Tibial nerve (tissue), 4 donors: ENCODE results near the gene ECEL1. TPM values are rescaled to one million over a fixed set of nuclear protein-coding genes. Genes with fewer than 3 reads are reported as not detected.
"Not testable (repeated sequence)": the region's sequence is repeated elsewhere in the genome, so short reads cannot be mapped to it uniquely, and the experiment has no call there.

Experiments used
- DNase-seq, 2 donors: peaks; one replicate each; pipeline ENCODE4 v3.0.0-alpha.2; 2019; ENCODE audit warnings: low spot score in 2 of 2
- H3K27ac ChIP-seq, 4 donors: fragments of 200-600 bp; sonication (generic) in 3 of 4; one replicate each; pipeline ENCODE4 v1.5.1; 2017 to 2019; ENCODE audit warnings: mild to moderate bottlenecking in 1 of 4
- H3K27me3 ChIP-seq, 2 donors: fragments of 200-600 bp; sonication (generic) in 1 of 2; one replicate each; pipeline versions ENCODE4 v1.5.1 to v1.6.0; 2017 to 2019
- H3K36me3 ChIP-seq, 3 donors: fragments of 200-600 bp; sonication (generic); one replicate each; pipeline ENCODE4 v1.5.1; 2018 to 2019
- H3K4me1 ChIP-seq, 4 donors: fragments of 200-600 bp; sonication (generic) in 3 of 4; one replicate each; pipeline ENCODE4 v1.5.1; 2017 to 2019
- H3K4me3 ChIP-seq, 4 donors: fragments of 200-600 bp; sonication (generic) in 3 of 4; one replicate each; pipeline ENCODE4 v1.5.1; 2017 to 2019; ENCODE audit warnings: mild to moderate bottlenecking in 1 of 4, moderate library complexity in 1 of 4
- H3K9me3 ChIP-seq, 4 donors: fragments of 200-600 bp; sonication (generic) in 3 of 4; one replicate each; pipeline ENCODE4 v1.5.1; 2017 to 2019
- CTCF ChIP-seq, 5 experiments: fragments of 200-600 bp in 3 of 5; fragments of 450-650 bp in 2 of 5; sonication (generic) in 3 of 5; IDR thresholded peaks; one replicate each; pipeline ENCODE4 v1.5.1; 2016 to 2019; ENCODE audit warnings: antibody characterized with exemption in 5 of 5, mild to moderate bottlenecking in 3 of 5, moderate library complexity in 2 of 5
- EP300 ChIP-seq, 2 donors: sonication (generic); formaldehyde crosslinking; IDR thresholded peaks; one replicate each; pipeline ENCODE4 v1.6.1; 2017; ENCODE audit warnings: antibody characterized with exemption in 2 of 2, mild to moderate bottlenecking in 1 of 2
- POLR2A ChIP-seq, 2 donors: fragments of 450-650 bp; IDR thresholded peaks; one replicate each; pipeline ENCODE4 v1.6.1; 2017; ENCODE audit warnings: antibody characterized with exemption in 2 of 2, mild to moderate bottlenecking in 2 of 2, moderate library complexity in 2 of 2
- WGBS, 2 donors: methylation state at CpG; one replicate each; pipeline ENCODE4 v1.1.5; 2018; 5-methylcytosine and 5-hydroxymethylcytosine counted together
- total RNA-seq, 4 donors: library from RNA; depleted of rRNA; stranded (reverse); fragments of >200 nt; gene quantifications; one replicate each; pipeline ENCODE4 v1.1.0, GENCODE V29; 2016

The ECEL1 gene
- total RNA-seq, 4 donors from 2014 or later, result 1.0 to 7.3 (median 1.8) TPM; not detected in 1

GRCh38 chr2:232533944-232534710 is 46.5 kb upstream of the ECEL1 start:
- Histone ChIP-seq H3K4me1 (no peaks in the 10 kb centered on the region), H3K4me3 (no peak overlapping the region), H3K9me3 (peaks cover 0 to 7% (median 0%) of the 10 kb centered on the region in 4 donors), H3K27ac (no peak overlapping the region), H3K27me3 (peaks cover 0 to 68% of the 10 kb centered on the region in 2 donors), H3K36me3 (no peaks in the 10 kb centered on the region)
- TF ChIP-seq CTCF (IDR thresholded peaks at IDR 0.05) (no peak), EP300 (IDR thresholded peaks at IDR 0.05) (no peak), POLR2A (IDR thresholded peaks at IDR 0.05) (no peak)
- no peak for DNase-seq
- WGBS, 2 donors, result 53 to 61% methylated on average over 8 to 12 of the region's 13 CpGs

GRCh38 chr2:232532821-232533220 is 45.2 kb upstream of the ECEL1 start:
- H3K27me3 ChIP-seq, result peaks cover 0 to 62% of the 10 kb centered on the region in 2 donors
- H3K27ac ChIP-seq, H3K36me3 ChIP-seq, H3K4me3 ChIP-seq, DNase-seq, H3K9me3 ChIP-seq, H3K4me1 ChIP-seq: not testable (repeated sequence)
- WGBS, 2 donors, result 86 to 89% methylated on average over 7 of the region's 7 CpGs

GRCh38 chr2:232532419-232532818 is 44.8 kb upstream of the ECEL1 start:
- Histone ChIP-seq H3K27me3 (peaks cover 0 to 58% of the 10 kb centered on the region in 2 donors), H3K4me1 (no peaks in the 10 kb centered on the region), H3K4me3 (no peak overlapping the region), H3K27ac (no peak overlapping the region), H3K36me3 (no peaks in the 10 kb centered on the region), H3K9me3 (peaks cover 0 to 7% (median 0%) of the 10 kb centered on the region in 4 donors)
- DNase-seq, result no peak
- WGBS, 2 donors, result 64 to 76% methylated on average over 9 of the region's 9 CpGs
- TF ChIP-seq CTCF (IDR thresholded peaks at IDR 0.05) (no peak), EP300 (IDR thresholded peaks at IDR 0.05) (no peak), POLR2A (IDR thresholded peaks at IDR 0.05) (no peak)

GRCh38 chr2:232530626-232531260 is 43.1 kb upstream of the ECEL1 start:
- 70 to 72% methylated on average over 9 of the region's 9 CpGs for WGBS, 2 donors
- peaks cover 0 to 54% of the 10 kb centered on the region in 2 donors for H3K27me3 ChIP-seq
- H3K9me3 ChIP-seq, result peaks cover 0 to under 1% (median 0%) of the 10 kb centered on the region in 4 donors
- DNase-seq, result no peak
- H3K27ac ChIP-seq, result no peak overlapping the region
- H3K36me3 ChIP-seq, result no peaks in the 10 kb centered on the region
- peaks cover 0 to 1% (median 0%) of the 10 kb centered on the region in 4 donors for H3K4me1 ChIP-seq
- no peak for TF ChIP-seq CTCF (IDR thresholded peaks at IDR 0.05)
- TF ChIP-seq POLR2A (IDR thresholded peaks at IDR 0.05), result no peak
- no peak for TF ChIP-seq EP300 (IDR thresholded peaks at IDR 0.05)
- no peak overlapping the region for H3K4me3 ChIP-seq

- 83 to 87% methylated on average over 17 of the region's 17 CpGs for whole genome bisulfite sequencing, 2 donors
- Histone ChIP-seq H3K36me3 (no peaks in the 10 kb centered on the region), H3K9me3 (no peaks in the 10 kb centered on the region), H3K4me1 (peaks cover 0 to 8% (median 0%) of the 10 kb centered on the region in 4 donors), H3K27me3 (peaks cover 0 to 54% of the 10 kb centered on the region in 2 donors), H3K4me3 (no peak overlapping the region), H3K27ac (no peak overlapping the region)
- TF ChIP-seq EP300 (IDR thresholded peaks at IDR 0.05), result no peak
- TF ChIP-seq POLR2A (IDR thresholded peaks at IDR 0.05), result no peak
- no peak for TF ChIP-seq CTCF (IDR thresholded peaks at IDR 0.05)
- DNase-seq, result no peak
Observed at GRCh38 chr2:232529806-232530547, 42.3 kb upstream of the ECEL1 start.
